Trophoblast cell (in vitro differentiated cells and primary cell): Measurements from ENCODE around the gene C16orf90.

ENCODE experiments used
- DNase-seq, 2 donors: peaks; one replicate each; pipeline ENCODE4 v3.0.0-alpha.2; 2016
- H2AFZ ChIP-seq: 2 replicates; pipeline ENCODE4 v1.6.1; 2013; ENCODE audit warnings: low read length, moderate library complexity, mild to moderate bottlenecking; ENCODE audit not compliant: insufficient read depth, poor library complexity
- H2AK5ac ChIP-seq: 2 replicates; pipeline ENCODE4 v1.6.1; 2013; ENCODE audit warnings: mild to moderate bottlenecking, low read length
- H2BK120ac ChIP-seq: 2 replicates; pipeline ENCODE4 v1.6.1; 2013; ENCODE audit warnings: low read length, mild to moderate bottlenecking, moderate library complexity; ENCODE audit not compliant: insufficient read depth, poor library complexity
- H2BK12ac ChIP-seq: 2 replicates; pipeline ENCODE4 v1.6.1; 2013; ENCODE audit warnings: mild to moderate bottlenecking, low read length, moderate library complexity
- H2BK5ac ChIP-seq: 2 replicates; pipeline ENCODE4 v1.6.1; 2013; ENCODE audit warnings: low read length, low read depth, moderate library complexity, mild to moderate bottlenecking; ENCODE audit not compliant: poor library complexity
- H3K14ac ChIP-seq: 2 replicates; pipeline ENCODE4 v1.6.1; 2013; ENCODE audit warnings: mild to moderate bottlenecking, low read length
- H3K18ac ChIP-seq: 2 replicates; pipeline ENCODE4 v1.6.1; 2013; ENCODE audit warnings: mild to moderate bottlenecking, low read length
- H3K23ac ChIP-seq: 2 replicates; pipeline ENCODE4 v1.6.1; 2013; ENCODE audit warnings: low read length
- H3K27ac ChIP-seq: 2 replicates; pipeline ENCODE4 v1.5.1; 2013; ENCODE audit warnings: low read depth, mild to moderate bottlenecking, inconsistent platforms, low read length, moderate library complexity
- H3K27me3 ChIP-seq: 2 replicates; pipeline ENCODE4 v1.6.1; 2013; ENCODE audit warnings: inconsistent platforms, mild to moderate bottlenecking, low read length, moderate library complexity; ENCODE audit not compliant: insufficient read depth
- H3K36me3 ChIP-seq, 2 experiments: 1 replicate in 1 of 2; 2 replicates in 1 of 2; pipeline ENCODE4 v1.6.1; 2013; ENCODE audit warnings: low read length in 2 of 2, mild to moderate bottlenecking in 2 of 2, moderate library complexity in 1 of 2; ENCODE audit not compliant: insufficient read depth in 2 of 2, control insufficient read depth in 1 of 2
- H3K4ac ChIP-seq: 2 replicates; pipeline ENCODE4 v1.6.1; 2013; ENCODE audit warnings: low read depth, mild to moderate bottlenecking, low read length, moderate library complexity
- H3K4me1 ChIP-seq, 2 experiments: 1 replicate in 1 of 2; 2 replicates in 1 of 2; pipeline ENCODE4 v1.6.1; 2013; ENCODE audit warnings: low read length in 2 of 2, mild to moderate bottlenecking in 2 of 2, moderate library complexity in 1 of 2; ENCODE audit not compliant: insufficient read depth in 2 of 2, control insufficient read depth in 1 of 2
- H3K4me2 ChIP-seq: 2 replicates; pipeline ENCODE4 v1.6.1; 2013; ENCODE audit warnings: inconsistent platforms, mild to moderate bottlenecking, low read length, moderate library complexity
- H3K4me3 ChIP-seq: 2 replicates; pipeline ENCODE4 v1.5.1; 2013; ENCODE audit warnings: mild to moderate bottlenecking, low read depth, low read length, inconsistent platforms
- H3K79me1 ChIP-seq: one replicate; pipeline ENCODE4 v1.6.1; 2013; ENCODE audit warnings: low read length
- H3K79me2 ChIP-seq: 2 replicates; pipeline ENCODE4 v1.6.1; 2013; ENCODE audit warnings: low read length, mild to moderate bottlenecking; ENCODE audit not compliant: control insufficient read depth, insufficient read depth, poor library complexity
- H3K9ac ChIP-seq: 2 replicates; pipeline ENCODE4 v1.6.1; 2013; ENCODE audit warnings: mild to moderate bottlenecking, low read length
- H3K9me3 ChIP-seq: 2 replicates; pipeline ENCODE4 v1.6.1; 2013; ENCODE audit warnings: low read depth, mild to moderate bottlenecking, control low read depth, inconsistent platforms, low read length; ENCODE audit not compliant: insufficient read depth
- H4K12ac ChIP-seq: 2 replicates; pipeline ENCODE4 v1.6.1; 2013; ENCODE audit warnings: low read depth, mild to moderate bottlenecking, low read length, moderate library complexity
- H4K8ac ChIP-seq: 2 replicates; pipeline ENCODE4 v1.6.1; 2013; ENCODE audit warnings: low read depth, mild to moderate bottlenecking, low read length, moderate library complexity
- H4K91ac ChIP-seq: one replicate; pipeline ENCODE4 v1.6.1; 2013; ENCODE audit warnings: low read depth, mild to moderate bottlenecking, low read length, moderate library complexity
- WGBS: extraction: QIAGEN DNeasy Blood & Tissue Kit; methylation state at CpG from one replicate; pipeline ENCODE4 v1.1.7; 2013; ENCODE audit warnings: missing lambda C conversion rate; ENCODE audit not compliant: insufficient read length, insufficient coverage; ENCODE audit errors: extremely low coverage; 5-methylcytosine and 5-hydroxymethylcytosine counted together

The C16orf90 gene

GRCh38 chr16:3471518-3472176, 23.6 kb downstream of the C16orf90 start:
- WGBS, result no CpG with 5 or more reads among the region's 20 CpGs
- Histone ChIP-seq H4K12ac (no peak overlapping the region), H3K23ac (no peak overlapping the region)

GRCh38 chr16:3470723-3471122, 24.6 kb downstream of the C16orf90 start:
- H4K12ac ChIP-seq, result no peak overlapping the region
- no peaks in the 10 kb centered on the region for H3K9me3 ChIP-seq
- H2BK120ac ChIP-seq, result no peak overlapping the region
- DNase-seq, result no peak
- H2AFZ ChIP-seq, result no peak overlapping the region
- no peak overlapping the region for H3K18ac ChIP-seq
- H3K4me3 ChIP-seq, result no peak overlapping the region
- peaks cover 12% of the 10 kb centered on the region for H3K79me2 ChIP-seq
- H3K79me1 ChIP-seq, result no peaks in the 10 kb centered on the region
- H2BK5ac ChIP-seq, result no peak overlapping the region
- no peak overlapping the region for H3K9ac ChIP-seq
- no CpG with 5 or more reads among the region's 9 CpGs for WGBS
- H3K4ac ChIP-seq, result peak overlapping the region; percentile 80
- H2AK5ac ChIP-seq, result no peak overlapping the region
- H3K4me1 ChIP-seq, result no peaks in the 10 kb centered on the region
- H3K14ac ChIP-seq, result no peak overlapping the region
- no peak overlapping the region for H3K27ac ChIP-seq
- H4K91ac ChIP-seq, result no peak overlapping the region
- H3K36me3 ChIP-seq, result peaks cover 17 to 18% of the 10 kb centered on the region in 2 experiments
- no peak overlapping the region for H4K8ac ChIP-seq
- H3K23ac ChIP-seq, result peak overlapping the region; percentile 14
- H3K27me3 ChIP-seq, result no peaks in the 10 kb centered on the region
- no peak overlapping the region for H2BK12ac ChIP-seq
- H3K4me2 ChIP-seq, result no peak overlapping the region

More at GRCh38 chr16:3471518-3472176, 23.6 kb downstream of the C16orf90 start:
- Histone ChIP-seq H3K79me1 (no peaks in the 10 kb centered on the region), H3K4ac (no peak overlapping the region), H2AFZ (no peak overlapping the region), H2BK12ac (no peak overlapping the region), H3K14ac (no peak overlapping the region), H4K8ac (no peak overlapping the region), H3K4me3 (no peak overlapping the region), H3K18ac (no peak overlapping the region), H4K91ac (no peak overlapping the region), H3K79me2 (peaks cover 12% of the 10 kb centered on the region), H3K9me3 (no peaks in the 10 kb centered on the region), H2AK5ac (no peak overlapping the region), H2BK120ac (no peak overlapping the region), H3K36me3 (peaks cover 12 to 15% of the 10 kb centered on the region in 2 experiments), H3K27ac (no peak overlapping the region), H3K4me1 (no peaks in the 10 kb centered on the region), H3K4me2 (no peak overlapping the region), H3K27me3 (no peaks in the 10 kb centered on the region), H3K9ac (no peak overlapping the region), H2BK5ac (no peak overlapping the region)
- no peak for DNase-seq

GRCh38 chr16:3469736-3470135, 25.6 kb downstream of the C16orf90 start:
- Histone ChIP-seq H3K4me3 (no peak overlapping the region), H2AFZ (no peak overlapping the region), H3K4ac (no peak overlapping the region), H3K9me3 (no peaks in the 10 kb centered on the region), H3K18ac (no peak overlapping the region), H3K27ac (no peak overlapping the region), H2AK5ac (no peak overlapping the region), H3K23ac (no peak overlapping the region), H2BK5ac (no peak overlapping the region), H2BK120ac (no peak overlapping the region), H3K14ac (no peak overlapping the region), H3K9ac (no peak overlapping the region), H3K79me1 (no peaks in the 10 kb centered on the region), H3K27me3 (no peaks in the 10 kb centered on the region), H4K8ac (no peak overlapping the region), H4K12ac (no peak overlapping the region), H4K91ac (no peak overlapping the region), H3K79me2 (peaks cover 17% of the 10 kb centered on the region), H3K4me1 (peaks cover 0 to 2% of the 10 kb centered on the region in 2 experiments), H3K36me3 (peaks cover 18 to 20% of the 10 kb centered on the region in 2 experiments), H2BK12ac (no peak overlapping the region), H3K4me2 (no peak overlapping the region)
- no peak for DNase-seq
- no CpG with 5 or more reads among the region's 7 CpGs for WGBS

- Histone ChIP-seq H3K4ac (peak overlapping the region; percentile 65), H3K4me2 (no peak overlapping the region), H3K9ac (no peak overlapping the region), H2BK12ac (no peak overlapping the region), H3K9me3 (no peaks in the 10 kb centered on the region), H3K4me3 (no peak overlapping the region), H2BK5ac (no peak overlapping the region), H3K18ac (no peak overlapping the region), H3K79me2 (peaks cover 19% of the 10 kb centered on the region), H4K8ac (no peak overlapping the region), H2AFZ (no peak overlapping the region), H4K12ac (no peak overlapping the region), H4K91ac (no peak overlapping the region), H3K14ac (no peak overlapping the region), H3K27ac (no peak overlapping the region), H3K36me3 (peaks cover 16 to 20% of the 10 kb centered on the region in 2 experiments), H3K27me3 (no peaks in the 10 kb centered on the region), H2AK5ac (no peak overlapping the region), H3K79me1 (no peaks in the 10 kb centered on the region), H2BK120ac (no peak overlapping the region), H3K23ac (no peak overlapping the region), H3K4me1 (peaks cover 0 to 6% of the 10 kb centered on the region in 2 experiments)
- WGBS, result no CpG with 5 or more reads among the region's 15 CpGs
- no peak for DNase-seq
Measured at GRCh38 chr16:3468501-3468900, 26.8 kb downstream of the C16orf90 start.
